Endothelial cell of umbilical vein (primary cell): ENCODE measurements around the gene S100A7. TPM values are rescaled to one million over a fixed set of nuclear protein-coding genes. Genes with fewer than 3 reads are reported as not detected.

Experiments used
- BruUV-seq: library from RNA; stranded (reverse); fragments of 400-500 nt; replicated peaks from 2 replicates; lab custom pipeline; 2021; lab: Mats Ljungman, UMichigan
- CTCF ChIA-PET: fragments of 300-600, 350-600 bp; sonication (Branson Sonifier 250); formaldehyde crosslinking; loops from one replicate; lab custom pipeline; 2021; ENCODE audit warnings: antibody characterized with exemption, inconsistent platforms; lab: Charles Lee
- POLR2A ChIA-PET: fragments of 300-600, 350-600 bp; sonication (Branson Sonifier 250); formaldehyde crosslinking; loops from one replicate; lab custom pipeline; 2021; ENCODE audit warnings: antibody characterized with exemption, inconsistent platforms; lab: Charles Lee
- DNase-seq: peaks from one replicate; pipeline ENCODE4 v3.0.0-alpha.2; 2011; ENCODE audit warnings: low read depth, low spot score
- FAIRE-seq: peaks from 2 replicates; lab custom pipeline; 2011; peaks lifted over from hg19 to GRCh38; lab: Jason Lieb, UNC
- H2AFZ ChIP-seq: 2 replicates; pipeline ENCODE4 v1.6.0; 2012; ENCODE audit warnings: low read depth, low read length, control low read depth, inconsistent platforms
- H3K27ac ChIP-seq: 2 replicates; pipeline ENCODE4 v1.5.1; 2011; ENCODE audit warnings: low read depth, mild to moderate bottlenecking, control low read depth, low read length, moderate library complexity; ENCODE audit not compliant: insufficient read depth
- H3K27me3 ChIP-seq, 2 experiments: 2 replicates each; pipeline versions ENCODE4 v1.6.0 to v1.6.1; 2011; ENCODE audit warnings: low read length in 2 of 2, mixed read lengths in 1 of 2; ENCODE audit not compliant: control insufficient read depth in 2 of 2, insufficient read depth in 2 of 2
- H3K36me3 ChIP-seq, 2 experiments: 2 replicates in 1 of 2; 3 replicates in 1 of 2; pipeline ENCODE4 v1.5.1; 2011; ENCODE audit warnings: low read length in 2 of 2, mild to moderate bottlenecking in 1 of 2, moderate library complexity in 1 of 2; ENCODE audit not compliant: control insufficient read depth in 2 of 2, insufficient read depth in 2 of 2; ENCODE audit errors: extremely low read depth in 1 of 2
- H3K4me1 ChIP-seq: 3 replicates; pipeline ENCODE4 v1.5.1; 2011; ENCODE audit warnings: mild to moderate bottlenecking, low read length; ENCODE audit not compliant: control insufficient read depth, insufficient read depth; ENCODE audit errors: extremely low read depth
- H3K4me2 ChIP-seq: 2 replicates; pipeline ENCODE4 v1.6.1; 2011; ENCODE audit warnings: low read length, control low read depth, mixed read lengths; ENCODE audit not compliant: insufficient read depth
- H3K4me3 ChIP-seq, 3 experiments: fragments of 200-600 bp in 1 of 3; sonication (generic), shearing (Covaris generic) in 1 of 3; replicated peaks in 1 of 3; 2 replicates each; pipeline ENCODE4 v1.5.1; 2011 to 2016; ENCODE audit warnings: control low read depth in 3 of 3, low read length in 3 of 3, mild to moderate bottlenecking in 2 of 3, inconsistent platforms in 1 of 3, low read depth in 1 of 3, moderate library complexity in 1 of 3; ENCODE audit not compliant: insufficient read depth in 1 of 3
- H3K79me2 ChIP-seq: 2 replicates; pipeline ENCODE4 v1.6.0; 2012; ENCODE audit warnings: low read length, inconsistent platforms; ENCODE audit not compliant: control insufficient read depth, insufficient read depth
- H3K9ac ChIP-seq: replicated peaks from 2 replicates; pipeline ENCODE3; 2011; ENCODE audit warnings: low read length, control low read depth; ENCODE audit not compliant: insufficient read depth; ENCODE audit errors: extremely low read depth
- H3K9me1 ChIP-seq: replicated peaks from 3 replicates; pipeline ENCODE4 v1.6.0; 2011; ENCODE audit warnings: mild to moderate bottlenecking, low read length; ENCODE audit not compliant: control insufficient read depth, insufficient read depth; ENCODE audit errors: extremely low read depth
- H3K9me3 ChIP-seq: replicated peaks from 2 replicates; pipeline ENCODE4 v1.5.1; 2012; ENCODE audit warnings: low read length, inconsistent platforms; ENCODE audit not compliant: control insufficient read depth, insufficient read depth
- H4K20me1 ChIP-seq: replicated peaks from 2 replicates; pipeline ENCODE3; 2011; ENCODE audit warnings: mild to moderate bottlenecking, low read length; ENCODE audit not compliant: control insufficient read depth, insufficient read depth; ENCODE audit errors: extremely low read depth
- EZH2 ChIP-seq: IDR thresholded peaks from 2 replicates; pipeline ENCODE4 v1.6.1; 2012; ENCODE audit warnings: borderline replicate concordance, low read depth, mild to moderate bottlenecking, moderate library complexity, low read length, inconsistent platforms; ENCODE audit not compliant: severe bottlenecking
- FOS ChIP-seq: IDR thresholded peaks from 2 replicates; pipeline ENCODE4 v1.6.1; 2011; ENCODE audit warnings: mild to moderate bottlenecking, low read length, moderate library complexity, borderline replicate concordance; ENCODE audit not compliant: insufficient read depth
- GATA2 ChIP-seq: IDR thresholded peaks from 2 replicates; pipeline ENCODE4 v1.7.0; 2011; ENCODE audit warnings: low read depth, mild to moderate bottlenecking, moderate library complexity, mixed read lengths, low read length; ENCODE audit not compliant: insufficient read length, insufficient read depth
- JUN ChIP-seq: IDR thresholded peaks from 2 replicates; pipeline ENCODE4 v1.6.1; 2011; ENCODE audit warnings: borderline replicate concordance, low read depth; ENCODE audit not compliant: insufficient read length, insufficient read depth
- MYC ChIP-seq: IDR thresholded peaks from one replicate; pipeline ENCODE4 v1.6.1; 2011; ENCODE audit warnings: mild to moderate bottlenecking, low read depth, low read length
- POLR2A ChIP-seq: IDR thresholded peaks from 2 replicates; pipeline ENCODE4 v1.6.1; 2012; ENCODE audit warnings: low read depth, mild to moderate bottlenecking, control low read depth, low read length
- POLR2AphosphoS5 ChIP-seq: IDR thresholded peaks from 2 replicates; pipeline ENCODE4 v1.6.1; 2012; ENCODE audit warnings: low read depth, mild to moderate bottlenecking, control low read depth, low read length, moderate library complexity; ENCODE audit not compliant: insufficient read depth
- dilution Hi-C: fragments of 300-500 bp; cut with MboI; formaldehyde crosslinking; loops from one replicate; pipeline ENCODE4 v1.15.0; 2019; ENCODE audit warnings: low sequenced_read_pairs; ENCODE audit not compliant: extremely low pct_ligation_motif_present
- intact Hi-C: fragments of 100-400 bp; cut with micrococcal nuclease; formaldehyde crosslinking; loops from one replicate; pipeline ENCODE4 v1.10.0; 2022
- polyA plus RNA-seq, 4 experiments: library from polyadenylated mRNA; depleted of rRNA in 3 of 4; stranded (reverse) in 3 of 4; unstranded in 1 of 4; fragments of >200 nt; gene quantifications; 2 replicates each; pipeline versions ENCODE4 v1.2.1 to v1.2.3, GENCODE V29; 2011 to 2012; ENCODE audit warnings: missing spikeins in 1 of 4
- total RNA-seq: library from RNA; stranded (reverse); gene quantifications from 2 replicates; pipeline ENCODE4 v1.2.3, GENCODE V29; 2021
- TF ChIP-seq, protein P1 (sequence below), 2 donors: IDR thresholded peaks; 1 replicate in 1 of 2; 2 replicates in 1 of 2; pipeline ENCODE4 v1.5.1; 2011; ENCODE audit warnings: low read length in 2 of 2, mild to moderate bottlenecking in 2 of 2, moderate library complexity in 2 of 2, control low read depth in 1 of 2, inconsistent platforms in 1 of 2, low read depth in 1 of 2; ENCODE audit not compliant: insufficient read depth in 1 of 2; ENCODE audit errors: extremely low read depth in 1 of 2
- TF ChIP-seq, protein P2 (sequence below): IDR thresholded peaks from 2 replicates; pipeline ENCODE4 v1.6.1; 2011; ENCODE audit not compliant: insufficient read depth, insufficient read length

The S100A7 gene
- total and polyA plus RNA-seq, 2 donors (not counting 3 experiments of a cell fraction or from before 2014, with no cell fraction given), result not detected

DNA sequence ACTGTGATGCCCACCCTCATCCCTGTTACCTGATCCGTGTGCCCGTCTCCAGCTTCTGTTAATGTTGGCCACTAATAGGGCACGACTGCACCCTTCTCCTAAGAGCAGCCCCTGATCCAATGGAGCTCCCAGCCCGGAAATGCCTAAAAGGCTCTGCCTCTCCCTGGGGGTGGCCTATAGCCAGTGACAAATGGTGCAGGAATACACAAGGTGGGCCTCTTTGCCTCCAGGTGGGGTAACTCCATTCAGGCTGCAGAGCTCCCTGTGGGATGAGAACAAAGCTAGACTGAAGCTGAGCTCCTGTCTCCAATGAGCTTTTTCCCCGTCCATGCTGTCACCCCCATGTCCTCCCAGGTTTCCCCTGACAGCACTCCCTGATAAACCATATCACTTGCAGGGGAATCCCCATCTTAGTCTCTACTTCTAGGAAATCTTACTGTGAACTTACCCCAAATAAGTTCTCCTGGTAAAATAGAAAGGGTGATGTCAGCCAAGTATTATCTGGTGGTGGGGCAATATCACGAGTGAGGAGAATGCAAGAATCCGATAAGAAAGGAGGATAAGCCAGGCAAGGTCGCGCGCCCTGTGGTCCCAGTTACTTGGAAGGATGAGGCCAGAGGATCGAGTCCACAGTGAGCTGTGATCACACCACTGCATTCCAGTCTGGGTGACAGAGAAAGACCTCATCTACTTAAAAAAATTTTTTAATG is 25.6 kb downstream of the S100A7 start:
- FAIRE-seq, result no peak
- POLR2A ChIA-PET, result interaction anchor here (0.6 kb wide), 1 partner anchor 115 kb away, joined by 5 read pairs; no protein-coding TSS in a partner anchor
- CTCF ChIA-PET, result interaction anchor here (1.0 kb wide), 1 partner anchor 15 kb away, joined by 3 read pairs; no protein-coding TSS in a partner anchor

More for the DNA sequence above, 25.6 kb downstream of the S100A7 start:
- H3K27me3 ChIP-seq, result no peaks in the 10 kb centered on the region
- intact Hi-C loops, result no loop called here
- no peak overlapping the region for H3K9ac ChIP-seq
- TF ChIP-seq, protein P1, sequence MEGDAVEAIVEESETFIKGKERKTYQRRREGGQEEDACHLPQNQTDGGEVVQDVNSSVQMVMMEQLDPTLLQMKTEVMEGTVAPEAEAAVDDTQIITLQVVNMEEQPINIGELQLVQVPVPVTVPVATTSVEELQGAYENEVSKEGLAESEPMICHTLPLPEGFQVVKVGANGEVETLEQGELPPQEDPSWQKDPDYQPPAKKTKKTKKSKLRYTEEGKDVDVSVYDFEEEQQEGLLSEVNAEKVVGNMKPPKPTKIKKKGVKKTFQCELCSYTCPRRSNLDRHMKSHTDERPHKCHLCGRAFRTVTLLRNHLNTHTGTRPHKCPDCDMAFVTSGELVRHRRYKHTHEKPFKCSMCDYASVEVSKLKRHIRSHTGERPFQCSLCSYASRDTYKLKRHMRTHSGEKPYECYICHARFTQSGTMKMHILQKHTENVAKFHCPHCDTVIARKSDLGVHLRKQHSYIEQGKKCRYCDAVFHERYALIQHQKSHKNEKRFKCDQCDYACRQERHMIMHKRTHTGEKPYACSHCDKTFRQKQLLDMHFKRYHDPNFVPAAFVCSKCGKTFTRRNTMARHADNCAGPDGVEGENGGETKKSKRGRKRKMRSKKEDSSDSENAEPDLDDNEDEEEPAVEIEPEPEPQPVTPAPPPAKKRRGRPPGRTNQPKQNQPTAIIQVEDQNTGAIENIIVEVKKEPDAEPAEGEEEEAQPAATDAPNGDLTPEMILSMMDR (IDR thresholded peaks at IDR 0.05; ENCODE audit: extremely low read depth in 1 of 2, insufficient read depth in 1 of 2, low read depth in 1 of 2, low read length in 2 of 2), result no peak
- no peak for TF ChIP-seq FOS
- TF ChIP-seq JUN, result no peak
- TF ChIP-seq POLR2A, result no peak
- TF ChIP-seq MYC, result no peak
- no peak for TF ChIP-seq POLR2AphosphoS5
- no peak for TF ChIP-seq GATA2
- TF ChIP-seq EZH2, result no peak
- TF ChIP-seq, protein P2, sequence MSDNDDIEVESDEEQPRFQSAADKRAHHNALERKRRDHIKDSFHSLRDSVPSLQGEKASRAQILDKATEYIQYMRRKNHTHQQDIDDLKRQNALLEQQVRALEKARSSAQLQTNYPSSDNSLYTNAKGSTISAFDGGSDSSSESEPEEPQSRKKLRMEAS, result no peak
- no peaks in the 10 kb centered on the region for H3K9me3 ChIP-seq
- H3K27ac ChIP-seq, result no peak overlapping the region
- DNase-seq, result no peak
- no peak overlapping the region for H3K4me2 ChIP-seq
- no peaks in the 10 kb centered on the region for H3K36me3 ChIP-seq
- H2AFZ ChIP-seq, result no peak overlapping the region
- dilution Hi-C loops, result no loop called here
- H3K79me2 ChIP-seq, result no peaks in the 10 kb centered on the region
- H3K4me3 ChIP-seq, result no peak overlapping the region
- no peaks in the 10 kb centered on the region for H3K4me1 ChIP-seq
- H3K9me1 ChIP-seq, result no peaks in the 10 kb centered on the region
- H4K20me1 ChIP-seq, result no peaks in the 10 kb centered on the region
- no TSS peak for BruUV-seq
